GM23338 (cell line): ENCODE results near the gene POMT2. TPM values are rescaled to one million over a fixed set of nuclear protein-coding genes. Genes with fewer than 3 reads are reported as not detected.
"Not testable (repeated sequence)": the region's sequence is repeated elsewhere in the genome, so short reads cannot be mapped to it uniquely, and the experiment has no call there.

Experiments used
- ATAC-seq: fragments of 200-7000 bp; cut with Tn5 transposase; 3 replicates; pipeline ENCODE4 v1.9.1; 2020
- DNase-seq: peaks from one replicate; pipeline ENCODE4 v3.0.0-alpha.2; 2015; ENCODE audit warnings: low spot score
- H2AFZ ChIP-seq: fragments of 200-600 bp; sonication (generic); 2 replicates; pipeline ENCODE4 v1.8.0; 2016; ENCODE audit warnings: antibody characterized with exemption, mild to moderate bottlenecking, moderate library complexity
- H3F3A ChIP-seq: fragments of 200-600 bp; sonication (generic); replicated peaks from 2 replicates; pipeline ENCODE4 v1.8.0; 2017; ENCODE audit warnings: antibody characterized with exemption, mixed run types, low read depth
- H3K27ac ChIP-seq: fragments of 200-600 bp; sonication (generic); 2 replicates; pipeline ENCODE4 v1.6.1; 2016; ENCODE audit warnings: low read depth
- H3K27me3 ChIP-seq: fragments of 200-600 bp; sonication (generic); 2 replicates; pipeline ENCODE4 v1.8.0; 2016; ENCODE audit warnings: mild to moderate bottlenecking, mixed run types, moderate library complexity; ENCODE audit not compliant: insufficient read depth
- H3K36me3 ChIP-seq: fragments of 200-600 bp; sonication (generic); 2 replicates; pipeline ENCODE4 v1.8.0; 2016; ENCODE audit warnings: mild to moderate bottlenecking; ENCODE audit not compliant: insufficient read depth
- H3K4me1 ChIP-seq: fragments of 200-600 bp; sonication (generic); 2 replicates; pipeline ENCODE4 v1.8.0; 2016; ENCODE audit warnings: mild to moderate bottlenecking, moderate library complexity; ENCODE audit not compliant: insufficient read depth
- H3K4me2 ChIP-seq: fragments of 200-600 bp; sonication (generic); 2 replicates; pipeline ENCODE4 v1.7.1; 2017; ENCODE audit warnings: mixed run types
- H3K4me3 ChIP-seq: fragments of 200-600 bp; sonication (generic); 2 replicates; pipeline ENCODE4 v1.6.1; 2016; ENCODE audit warnings: mixed run types
- H3K79me2 ChIP-seq: fragments of 200-600 bp; sonication (generic); replicated peaks from 2 replicates; pipeline ENCODE4 v1.8.0; 2017; ENCODE audit warnings: mild to moderate bottlenecking; ENCODE audit not compliant: insufficient read depth
- H3K9me2 ChIP-seq: fragments of 200-600 bp; sonication (generic); 2 replicates; pipeline ENCODE4 v1.8.0; 2017; ENCODE audit not compliant: insufficient read depth
- H4K20me1 ChIP-seq: fragments of 200-600 bp; sonication (generic); replicated peaks from 2 replicates; pipeline ENCODE4 v1.8.0; 2017; ENCODE audit warnings: mild to moderate bottlenecking; ENCODE audit not compliant: insufficient read depth
- H3K27ac Mint-ChIP-seq: 2 replicates; pipeline ENCODE4 v1.8.0; 2020; ENCODE audit warnings: inconsistent platforms, mild to moderate bottlenecking, moderate library complexity, mixed read lengths
- H3K27me3 Mint-ChIP-seq: 3 replicates; pipeline ENCODE4 v1.8.0; 2022; ENCODE audit warnings: low read depth, mild to moderate bottlenecking, moderate library complexity, mixed read lengths, inconsistent platforms; ENCODE audit not compliant: insufficient read depth, poor library complexity
- H3K36me3 Mint-ChIP-seq: 3 replicates; pipeline ENCODE4 v1.8.0; 2021; ENCODE audit warnings: low read depth, mild to moderate bottlenecking, inconsistent platforms, moderate library complexity, mixed read lengths
- H3K4me1 Mint-ChIP-seq: 3 replicates; pipeline ENCODE4 v1.8.0; 2020; ENCODE audit warnings: mild to moderate bottlenecking, inconsistent platforms, mixed read lengths
- H3K4me3 Mint-ChIP-seq: 3 replicates; pipeline ENCODE4 v1.8.0; 2021; ENCODE audit warnings: moderate library complexity, mild to moderate bottlenecking, inconsistent platforms, mixed read lengths
- H3K9me3 Mint-ChIP-seq: 3 replicates; pipeline ENCODE4 v1.8.0; 2020; ENCODE audit warnings: moderate library complexity, mild to moderate bottlenecking, inconsistent platforms, mixed read lengths
- CTCF ChIP-seq, 2 experiments: fragments of 200-600 bp in 1 of 2; sonication (generic) in 1 of 2; conservative IDR thresholded peaks; 2 replicates each; pipeline versions ENCODE4 v1.5.1 to v1.6.1; 2016 to 2017; ENCODE audit warnings: antibody characterized with exemption in 2 of 2, low read depth in 2 of 2, mild to moderate bottlenecking in 2 of 2, moderate library complexity in 1 of 2
- ETS1 ChIP-seq: IDR thresholded peaks from 2 replicates; pipeline ENCODE4 v1.6.1; 2016; ENCODE audit warnings: antibody characterized with exemption
- JUNB ChIP-seq: IDR thresholded peaks from one replicate; pipeline ENCODE4 v1.6.1; 2016; ENCODE audit warnings: antibody characterized with exemption; ENCODE audit not compliant: unreplicated experiment
- REST ChIP-seq: IDR thresholded peaks from one replicate; pipeline ENCODE4 v1.6.1; 2018; ENCODE audit warnings: antibody characterized with exemption; ENCODE audit not compliant: unreplicated experiment
- polyA plus RNA-seq: library from polyadenylated mRNA; unstranded; fragments of >200 nt; fragmentation: Nextera tagmentation; extraction: Ambion mirVana; gene quantifications from 2 replicates; pipeline ENCODE4 v1.2.1, GENCODE V29; 2016
- total RNA-seq: library from RNA; depleted of rRNA; stranded (reverse); fragments of >200 nt; shearing (Covaris generic); gene quantifications from 2 replicates; pipeline ENCODE4 v1.2.3, GENCODE V29; 2014

POMT2 gene
- total and polyA plus RNA-seq, 2 experiments from 2014 or later = 24.3 to 29.9 TPM

DNA sequence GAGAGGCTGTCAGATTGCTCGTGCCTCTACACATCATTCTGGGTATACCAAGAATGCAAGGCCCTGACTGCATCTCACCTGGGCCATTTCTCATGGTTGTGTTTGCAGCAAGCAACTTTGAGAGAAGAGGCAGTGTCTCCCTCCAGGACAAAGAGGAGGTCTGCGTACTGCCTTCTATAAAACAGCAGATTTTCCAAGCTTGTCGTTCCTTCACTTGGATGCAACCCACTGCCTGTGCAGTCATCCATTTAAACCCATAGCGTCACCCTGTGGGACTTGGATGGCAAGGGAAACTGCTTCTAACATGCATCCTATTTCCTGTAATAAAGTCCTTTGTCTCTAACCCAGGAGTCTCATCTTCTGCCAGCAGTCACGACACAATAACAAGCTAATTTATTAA, 1.3 kb downstream of the POMT2 start:
- Histone ChIP-seq H4K20me1 (no peaks in the 10 kb centered on the region), H3K27ac (peak overlapping the region; percentile 1; the same call in 1 of the 2 replicates), H3K79me2 (peaks cover 42% of the 10 kb centered on the region), H3K4me1 (peaks cover 37% of the 10 kb centered on the region), H3K4me3 (peak overlapping the region; percentile 94), H2AFZ (no peak overlapping the region), H3K27me3 (no peaks in the 10 kb centered on the region), H3K36me3 (no peaks in the 10 kb centered on the region), H3K9me2 (no peaks in the 10 kb centered on the region), H3K4me2 (peak overlapping the region; percentile 85), H3F3A (peaks cover 7% of the 10 kb centered on the region; the same call in 1 of the 2 replicates)
- Mint-ChIP-seq H3K4me1 (peaks cover 55% of the 10 kb centered on the region), H3K4me3 (peak overlapping the region; percentile 97), H3K9me3 (no peaks in the 10 kb centered on the region), H3K36me3 (no peaks in the 10 kb centered on the region; the same call in 1 of the 3 replicates), H3K27me3 (peaks cover 15% of the 10 kb centered on the region), H3K27ac (peak overlapping the region; percentile 94; the same call in 1 of the 2 replicates)
- DNase-seq = no peak
- no peak for TF ChIP-seq JUNB
- TF ChIP-seq ETS1 = no peak
- TF ChIP-seq REST = no peak
- TF ChIP-seq CTCF (conservative IDR thresholded peaks at IDR 0.05; ENCODE audit: low read depth in 2 of 2) = 0 out of 4 replicates have a peak, but pooled peaks of 1 of the 2 experiments have one; percentile 3
- ATAC-seq = no peak

GRCh38 chr14:77318756-77319155, 1.9 kb downstream of the POMT2 start:
- not testable (repeated sequence) for ATAC-seq, H3K36me3 ChIP-seq, DNase-seq, H3K4me3 Mint-ChIP-seq, H3K9me3 Mint-ChIP-seq, H4K20me1 ChIP-seq, H3K36me3 Mint-ChIP-seq, H3K4me3 ChIP-seq, H3K27me3 ChIP-seq, H2AFZ ChIP-seq, H3K4me2 ChIP-seq, H3K9me2 ChIP-seq, H3F3A ChIP-seq, H3K27ac Mint-ChIP-seq
- Histone ChIP-seq H3K79me2 (peaks cover 42% of the 10 kb centered on the region), H3K27ac (0 out of 2 replicates have a peak overlapping the region, but pooled peaks have one; percentile 1), H3K4me1 (peaks cover 39% of the 10 kb centered on the region)
- H3K27me3 Mint-ChIP-seq = peaks cover 15% of the 10 kb centered on the region
- H3K4me1 Mint-ChIP-seq = peaks cover 56% of the 10 kb centered on the region
